Naive B cell (primary cell): ENCODE results near the gene EARS2. TPM values are rescaled to one million over a fixed set of nuclear protein-coding genes. Genes with fewer than 3 reads are reported as not detected.
A peak's percentile ranks its signal among the peaks of the same experiment; 100 is the strongest.

ENCODE experiments used
- ATAC-seq, 2 donors: fragments of 150-1000 bp; cut with Tn5 transposase; 2 replicates each; pipeline ENCODE4 v1.10.0; 2021; ENCODE audit warnings: low read depth in 2 of 2, mild to moderate bottlenecking in 2 of 2, moderate library complexity in 2 of 2
- DNase-seq: peaks from one replicate; pipeline ENCODE4 v3.0.0; 2022
- H3K27ac Mint-ChIP-seq, 6 donors: one replicate each; pipeline ENCODE4 v1.8.0; 2020 to 2022; ENCODE audit warnings: mild to moderate bottlenecking in 6 of 6, mixed read lengths in 6 of 6, moderate library complexity in 5 of 6, inconsistent platforms in 2 of 6
- H3K27me3 Mint-ChIP-seq, 3 donors: one replicate each; pipeline ENCODE4 v1.8.0; 2021 to 2022; ENCODE audit warnings: mixed read lengths in 3 of 3, mild to moderate bottlenecking in 1 of 3
- H3K36me3 Mint-ChIP-seq, 2 donors: one replicate each; pipeline ENCODE4 v1.8.0; 2020 to 2022; ENCODE audit warnings: mixed read lengths in 2 of 2, inconsistent platforms in 1 of 2, mild to moderate bottlenecking in 1 of 2
- H3K4me1 Mint-ChIP-seq, 3 donors: one replicate each; pipeline ENCODE4 v1.8.0; 2020 to 2022; ENCODE audit warnings: mixed read lengths in 3 of 3, inconsistent platforms in 1 of 3, mild to moderate bottlenecking in 1 of 3, moderate library complexity in 1 of 3
- H3K4me3 Mint-ChIP-seq, 8 donors: one replicate each; pipeline ENCODE4 v1.8.0; 2020 to 2022; ENCODE audit warnings: mild to moderate bottlenecking in 8 of 8, mixed read lengths in 8 of 8, moderate library complexity in 8 of 8, inconsistent platforms in 2 of 8
- H3K9me3 Mint-ChIP-seq, 7 donors: one replicate each; pipeline ENCODE4 v1.8.0; 2020 to 2022; ENCODE audit warnings: mixed read lengths in 7 of 7, mild to moderate bottlenecking in 5 of 7, inconsistent platforms in 2 of 7, moderate library complexity in 1 of 7
- polyA plus RNA-seq, 6 donors: library from polyadenylated mRNA; unstranded; fragments of 300-500 nt; fragmentation: Illumina TruSeq; gene quantifications; one replicate each; pipeline ENCODE4 v1.2.3, GENCODE V29; 2021; ENCODE audit warnings: low read depth in 6 of 6

Gene EARS2
- polyA plus RNA-seq, 6 donors from 2014 or later, result 3.8 to 15.0 (median 8.2) TPM

GRCh38 chr16:23530062-23530461 is 27.1 kb downstream of the EARS2 start:
- no peak overlapping the region for H3K4me3 Mint-ChIP-seq
- H3K27ac Mint-ChIP-seq, result no peak overlapping the region
- peaks cover 0 to 8% of the 10 kb centered on the region in 2 donors for H3K36me3 Mint-ChIP-seq
- H3K27me3 Mint-ChIP-seq, result no peaks in the 10 kb centered on the region
- DNase-seq, result no peak
- H3K4me1 Mint-ChIP-seq, result peaks cover 0 to 2% (median 0%) of the 10 kb centered on the region in 3 donors
- H3K9me3 Mint-ChIP-seq, result no peaks in the 10 kb centered on the region
- no peak for ATAC-seq

- DNase-seq (no peak), ATAC-seq (no peak)
- Mint-ChIP-seq H3K4me1 (peaks cover 0 to 6% (median 0%) of the 10 kb centered on the region in 3 donors), H3K27ac (peak overlapping the region in 1 of 6 donors; percentile 15), H3K36me3 (peaks cover 0 to 6% of the 10 kb centered on the region in 2 donors), H3K4me3 (no peak overlapping the region), H3K27me3 (no peaks in the 10 kb centered on the region), H3K9me3 (no peaks in the 10 kb centered on the region)
Observed at GRCh38 chr16:23528644-23529310, 28.4 kb downstream of the EARS2 start.

GRCh38 chr16:23527961-23528643 is 29.0 kb downstream of the EARS2 start:
- H3K27me3 Mint-ChIP-seq, result no peaks in the 10 kb centered on the region
- no peaks in the 10 kb centered on the region for H3K9me3 Mint-ChIP-seq
- H3K36me3 Mint-ChIP-seq, result peaks cover 6% of the 10 kb centered on the region in 2 donors
- H3K27ac Mint-ChIP-seq, result peak overlapping the region in 2 of 6 donors; percentile 54 to 60
- H3K4me1 Mint-ChIP-seq, result peaks cover 0 to 6% (median 4%) of the 10 kb centered on the region in 3 donors
- DNase-seq, result no peak
- ATAC-seq, result no peak
- H3K4me3 Mint-ChIP-seq, result no peak overlapping the region

GRCh38 chr16:23524886-23525285 is 32.3 kb downstream of the EARS2 start:
- H3K4me3 Mint-ChIP-seq, result no peak overlapping the region
- H3K27ac Mint-ChIP-seq, result peak overlapping the region in 1 of 6 donors; percentile 11
- no peaks in the 10 kb centered on the region for H3K27me3 Mint-ChIP-seq
- H3K9me3 Mint-ChIP-seq, result no peaks in the 10 kb centered on the region
- H3K36me3 Mint-ChIP-seq, result peaks cover 6 to 13% of the 10 kb centered on the region in 2 donors
- DNase-seq, result no peak
- H3K4me1 Mint-ChIP-seq, result peaks cover 4 to 28% (median 24%) of the 10 kb centered on the region in 3 donors
- ATAC-seq, result no peak

GRCh38 chr16:23523876-23524385 is 33.2 kb downstream of the EARS2 start:
- H3K36me3 Mint-ChIP-seq, result peaks cover 6 to 13% of the 10 kb centered on the region in 2 donors
- H3K4me3 Mint-ChIP-seq, result no peak overlapping the region
- peaks cover 11 to 38% (median 34%) of the 10 kb centered on the region in 3 donors for H3K4me1 Mint-ChIP-seq
- ATAC-seq, result no peak
- no peaks in the 10 kb centered on the region for H3K9me3 Mint-ChIP-seq
- no peaks in the 10 kb centered on the region for H3K27me3 Mint-ChIP-seq
- peak overlapping the region in 5 of 6 donors; percentile 31 to 76 (median 44) for H3K27ac Mint-ChIP-seq
- no peak for DNase-seq

GRCh38 chr16:23523321-23523720 is 33.8 kb downstream of the EARS2 start:
- peaks cover 17 to 44% (median 38%) of the 10 kb centered on the region in 3 donors for H3K4me1 Mint-ChIP-seq
- DNase-seq (no peak), ATAC-seq (no peak)
- peaks cover 6 to 13% of the 10 kb centered on the region in 2 donors for H3K36me3 Mint-ChIP-seq
- no peaks in the 10 kb centered on the region for H3K27me3 Mint-ChIP-seq
- H3K4me3 Mint-ChIP-seq, result no peak overlapping the region
- H3K9me3 Mint-ChIP-seq, result peaks cover 0 to 3% (median 0%) of the 10 kb centered on the region in 7 donors
- peak overlapping the region in 4 of 6 donors; percentile 35 to 82 (median 60) for H3K27ac Mint-ChIP-seq

- no peak overlapping the region for H3K4me3 Mint-ChIP-seq
- no peaks in the 10 kb centered on the region for H3K27me3 Mint-ChIP-seq
- DNase-seq, result no peak
- peaks cover 24 to 55% (median 48%) of the 10 kb centered on the region in 3 donors for H3K4me1 Mint-ChIP-seq
- H3K36me3 Mint-ChIP-seq, result peaks cover 6 to 13% of the 10 kb centered on the region in 2 donors
- H3K27ac Mint-ChIP-seq, result peak overlapping the region in 4 of 6 donors; percentile 33 to 98 (median 92)
- peaks cover 0 to 7% (median 0%) of the 10 kb centered on the region in 7 donors for H3K9me3 Mint-ChIP-seq
- ATAC-seq, result no peak
Observed at GRCh38 chr16:23521965-23522364, 35.2 kb downstream of the EARS2 start.

GRCh38 chr16:23521037-23521743 is 36.0 kb downstream of the EARS2 start:
- H3K27ac Mint-ChIP-seq, result peak overlapping the region; percentile 41 to 98 (median 92)
- ATAC-seq, result peak in 1 of 2 donors; percentile 12
- peaks cover 6 to 13% of the 10 kb centered on the region in 2 donors for H3K36me3 Mint-ChIP-seq
- H3K9me3 Mint-ChIP-seq, result peaks cover 0 to 8% (median 0%) of the 10 kb centered on the region in 7 donors
- peaks cover 32 to 62% (median 54%) of the 10 kb centered on the region in 3 donors for H3K4me1 Mint-ChIP-seq
- H3K27me3 Mint-ChIP-seq, result no peaks in the 10 kb centered on the region
- DNase-seq, result no peak
- H3K4me3 Mint-ChIP-seq, result peak overlapping the region; percentile 16 to 82 (median 64)

GRCh38 chr16:23520500-23520899 is 36.6 kb downstream of the EARS2 start:
- peak; percentile 40 for DNase-seq

GRCh38 chr16:23519282-23519681 is 37.9 kb downstream of the EARS2 start:
- peak overlapping the region in 7 of 8 donors; percentile 27 to 79 (median 67) for H3K4me3 Mint-ChIP-seq
- H3K27me3 Mint-ChIP-seq, result no peaks in the 10 kb centered on the region
- H3K36me3 Mint-ChIP-seq, result peaks cover 0 to 13% of the 10 kb centered on the region in 2 donors
- peak overlapping the region; percentile 76 to 100 (median 98) for H3K27ac Mint-ChIP-seq
- peaks cover 0 to 8% (median 0%) of the 10 kb centered on the region in 7 donors for H3K9me3 Mint-ChIP-seq
- DNase-seq (no peak), ATAC-seq (no peak)
- peaks cover 37 to 78% (median 70%) of the 10 kb centered on the region in 3 donors for H3K4me1 Mint-ChIP-seq

More at GRCh38 chr16:23520500-23520899, 36.6 kb downstream of the EARS2 start:
- ATAC-seq, result peak; percentile 6 to 9
- Mint-ChIP-seq H3K4me1 (peaks cover 33 to 69% (median 60%) of the 10 kb centered on the region in 3 donors), H3K27ac (peak overlapping the region; percentile 41 to 98 (median 92)), H3K4me3 (peak overlapping the region in 5 of 8 donors; percentile 57 to 82 (median 79)), H3K27me3 (no peaks in the 10 kb centered on the region), H3K36me3 (peaks cover 6 to 13% of the 10 kb centered on the region in 2 donors), H3K9me3 (peaks cover 0 to 8% (median 0%) of the 10 kb centered on the region in 7 donors)

- peaks cover 37 to 74% (median 69%) of the 10 kb centered on the region in 3 donors for H3K4me1 Mint-ChIP-seq
- ATAC-seq, result peak; percentile 54 to 55
- peak overlapping the region; percentile 55 to 94 (median 77) for H3K4me3 Mint-ChIP-seq
Observed at GRCh38 chr16:23518435-23518891, 38.7 kb downstream of the EARS2 start.

GRCh38 chr16:23516366-23517137 is 40.6 kb downstream of the EARS2 start:
- peak overlapping the region in 7 of 8 donors; percentile 30 to 90 (median 61) for H3K4me3 Mint-ChIP-seq
- peak; percentile 90 to 92 for ATAC-seq

More at GRCh38 chr16:23518435-23518891, 38.7 kb downstream of the EARS2 start:
- DNase-seq, result peak; percentile 76
- H3K27me3 Mint-ChIP-seq, result no peaks in the 10 kb centered on the region
- peaks cover 0 to 8% (median 0%) of the 10 kb centered on the region in 7 donors for H3K9me3 Mint-ChIP-seq
- peaks cover 0 to 10% of the 10 kb centered on the region in 2 donors for H3K36me3 Mint-ChIP-seq
- peak overlapping the region; percentile 86 to 100 (median 98) for H3K27ac Mint-ChIP-seq

More at GRCh38 chr16:23516366-23517137, 40.6 kb downstream of the EARS2 start:
- Mint-ChIP-seq H3K4me1 (peaks cover 42 to 85% (median 68%) of the 10 kb centered on the region in 3 donors), H3K27me3 (no peaks in the 10 kb centered on the region), H3K27ac (peak overlapping the region; percentile 76 to 98 (median 98)), H3K36me3 (no peaks in the 10 kb centered on the region), H3K9me3 (peaks cover 0 to 8% (median 0%) of the 10 kb centered on the region in 7 donors)
- DNase-seq, result peak; percentile 84
